Psoas muscle (tissue), 8 donors: ENCODE data around the gene SLC9C2. TPM values are rescaled to one million over a fixed set of nuclear protein-coding genes. Genes with fewer than 3 reads are reported as not detected.

Experiments used
- ATAC-seq, 4 donors: fragments of 200-7000 bp; cut with Tn5 transposase; one replicate each; pipeline ENCODE4 v1.9.1; 2020; ENCODE audit warnings: moderate library complexity in 3 of 4, mild to moderate bottlenecking in 2 of 4
- DNase-seq, 2 donors: peaks; one replicate each; pipeline ENCODE4 v3.0.0-alpha.2; 2020
- H3K27ac ChIP-seq: fragments of 200-600 bp; one replicate; pipeline ENCODE4 v1.8.0; 2022
- H3K27me3 ChIP-seq, 3 donors: fragments of 200-600 bp in 1 of 3; one replicate each; pipeline versions ENCODE4 v1.6.1 to v1.8.0; 2013 to 2022; ENCODE audit warnings: low read length in 2 of 3, mild to moderate bottlenecking in 2 of 3, moderate library complexity in 1 of 3; ENCODE audit not compliant: insufficient read depth in 3 of 3
- H3K36me3 ChIP-seq, 2 donors: fragments of 200-600 bp in 1 of 2; one replicate each; pipeline versions ENCODE4 v1.6.1 to v1.8.0; 2013 to 2022; ENCODE audit warnings: low read depth in 1 of 2, mild to moderate bottlenecking in 1 of 2, moderate library complexity in 1 of 2; ENCODE audit not compliant: insufficient read depth in 1 of 2
- H3K4me1 ChIP-seq: fragments of 200-600 bp; one replicate; pipeline ENCODE4 v1.8.0; 2022
- H3K4me3 ChIP-seq: fragments of 200-600 bp; one replicate; pipeline ENCODE4 v1.8.0; 2022; ENCODE audit warnings: mild to moderate bottlenecking
- H3K9me3 ChIP-seq: fragments of 200-600 bp; one replicate; pipeline ENCODE4 v1.8.0; 2022
- CTCF ChIP-seq: fragments of 200-600 bp; IDR thresholded peaks from one replicate; pipeline ENCODE4 v1.8.0; 2022; ENCODE audit warnings: antibody characterized with exemption
- WGBS, 3 donors: extraction: QIAGEN DNeasy Blood & Tissue Kit; methylation state at CpG; one replicate each; pipeline versions ENCODE4 v1.1.6 to v1.1.7; 2013; 5-methylcytosine and 5-hydroxymethylcytosine counted together
- intact Hi-C, 2 donors: fragments of 100-400 bp; cut with DNase I; formaldehyde crosslinking; loops; one replicate each; pipeline versions ENCODE4 v1.11.0 to v1.14.2; 2022
- polyA plus RNA-seq, 3 donors: library from polyadenylated mRNA; stranded (reverse); fragments of 200-250 nt; gene quantifications; one replicate each; pipeline ENCODE4 v1.2.3, GENCODE V29; 2013
- total RNA-seq, 4 donors: library from RNA; stranded (reverse); fragmentation: NEBNext Ultra II Directional in 2 of 4; extraction: Animal tissue kit (Norgen Biotek cat#: 25700) in 2 of 4; gene quantifications; one replicate each; pipeline versions ENCODE4 v1.2.1 to v1.2.4, GENCODE V29; 2021 to 2023
- donor health status: healthy with polysubstance abuse.
- donor health status: DM: no; HTN: no; CAD: no; lungs with moderate emphysema.
- donor health status: Bipolar disorder and iron deficiency.
- donor health status: healthy.
- donor health status: DM: yes; HTN: yes; CAD: no.
- donor health status: DM: no; HTN: no; CAD: no.
- donor health status: DM: no; HTN: no; CAD: no.
- donor health status: DM: yes; HTN: yes; CAD: no.

SLC9C2 gene
- total and polyA plus RNA-seq, 7 donors = not detected

DNA sequence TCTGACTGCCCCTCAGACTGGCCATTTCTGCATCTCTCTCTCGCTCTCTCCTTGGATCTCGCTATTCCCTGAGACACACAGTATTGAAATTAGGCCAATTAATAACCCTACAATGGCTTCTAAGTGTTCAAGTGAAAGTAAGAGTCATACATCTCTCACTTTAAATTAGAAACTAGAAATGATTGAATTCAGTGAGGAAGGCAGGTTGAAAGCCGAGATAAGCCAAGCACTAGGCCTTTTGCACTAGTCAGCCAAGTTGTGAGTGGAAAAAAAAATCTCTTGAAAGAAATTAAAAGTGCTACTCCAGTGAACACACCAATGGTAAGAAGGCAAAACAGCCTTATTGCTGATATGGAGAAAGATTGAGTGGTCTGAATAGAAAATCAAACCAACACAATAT lies 51.2 kb downstream of the SLC9C2 start:
- Histone ChIP-seq H3K27ac (no peak overlapping the region), H3K27me3 (peaks cover 0 to 2% (median 0%) of the 10 kb centered on the region in 3 donors), H3K4me3 (no peak overlapping the region), H3K4me1 (no peaks in the 10 kb centered on the region), H3K36me3 (no peaks in the 10 kb centered on the region), H3K9me3 (no peaks in the 10 kb centered on the region)
- TF ChIP-seq CTCF = no peak
- WGBS, 3 donors = 80 to 86% (median 84%) methylated on average over 3 of the region's 3 CpGs
- intact Hi-C loops = no loop called here
- ATAC-seq = no peak
- DNase-seq = no peak

DNA sequence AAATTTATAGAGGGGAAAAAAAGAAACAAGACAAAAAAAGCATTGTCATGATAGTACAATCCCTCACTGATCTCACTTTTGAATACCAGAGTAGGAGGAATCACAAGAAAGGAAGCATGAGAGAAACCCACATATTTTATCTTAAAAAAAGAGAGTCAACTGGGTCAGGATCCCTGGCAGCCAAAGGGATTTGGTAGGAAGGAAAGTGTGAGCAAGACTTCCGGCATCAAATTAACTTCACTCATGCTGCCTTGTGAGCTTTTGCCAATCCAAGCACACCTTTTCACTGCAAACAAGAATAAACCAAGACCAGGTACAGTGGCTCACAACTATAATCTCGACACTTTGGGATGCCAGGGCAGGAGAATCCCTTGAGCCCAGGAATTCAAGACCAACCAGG lies 53.1 kb downstream of the SLC9C2 start:
- peaks cover 0 to 2% (median 0%) of the 10 kb centered on the region in 3 donors for H3K27me3 ChIP-seq
- WGBS, 3 donors = 67 to 77% (median 74%) methylated on average over 2 of the region's 2 CpGs
- H3K4me3 ChIP-seq = no peak overlapping the region
- no peaks in the 10 kb centered on the region for H3K36me3 ChIP-seq
- intact Hi-C loops = no loop called here
- H3K27ac ChIP-seq = no peak overlapping the region
- no peak for DNase-seq
- ATAC-seq = no peak
- no peak for TF ChIP-seq CTCF
- no peaks in the 10 kb centered on the region for H3K9me3 ChIP-seq
- H3K4me1 ChIP-seq = no peaks in the 10 kb centered on the region

DNA sequence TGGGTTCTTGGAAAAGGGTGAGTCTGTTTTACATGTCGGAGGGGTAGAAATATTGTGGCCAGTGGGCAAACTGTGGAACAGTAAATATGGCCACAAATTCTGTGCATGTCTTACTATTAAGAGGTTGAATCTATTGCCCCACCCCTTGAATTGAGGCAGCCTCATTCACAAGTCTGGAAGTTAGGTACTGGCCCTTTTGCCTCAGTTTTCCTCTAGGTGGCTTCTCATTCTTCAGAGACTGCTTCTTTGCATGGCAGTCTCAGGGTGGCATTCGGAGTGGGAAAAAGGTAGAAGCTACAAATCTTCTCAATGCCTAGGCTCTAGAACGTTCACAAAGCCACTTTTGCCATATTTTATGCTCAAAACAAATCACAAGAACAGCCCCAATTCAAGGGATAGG lies 57.2 kb downstream of the SLC9C2 start:
- TF ChIP-seq CTCF = no peak
- DNase-seq (no peak), ATAC-seq (no peak)
- Histone ChIP-seq H3K36me3 (no peaks in the 10 kb centered on the region), H3K27me3 (no peaks in the 10 kb centered on the region), H3K4me3 (no peak overlapping the region), H3K27ac (no peak overlapping the region), H3K4me1 (no peaks in the 10 kb centered on the region), H3K9me3 (no peaks in the 10 kb centered on the region)
- 55 to 83% (median 75%) methylated on average over 3 of the region's 3 CpGs for WGBS, 3 donors
- intact Hi-C loops = no loop called here

DNA sequence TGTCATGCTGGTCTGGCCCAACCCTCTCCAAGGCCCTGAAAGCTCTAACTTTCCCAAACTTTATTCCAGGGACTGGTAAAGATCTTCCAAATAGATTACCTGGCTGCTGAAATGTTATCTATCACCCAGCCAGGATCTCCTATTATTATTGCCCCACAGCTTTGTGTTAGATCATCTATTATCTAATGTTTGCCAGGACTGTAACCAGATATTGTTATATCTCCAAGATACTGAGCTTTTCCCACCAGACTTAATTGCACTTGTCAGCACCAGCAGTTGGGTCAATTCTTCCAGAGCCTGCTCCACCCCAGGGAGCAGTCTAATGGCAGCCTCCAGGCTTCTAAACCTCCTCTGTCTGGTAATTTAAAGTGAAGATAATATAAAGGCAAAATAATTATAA lies 66.6 kb downstream of the SLC9C2 start:
- intact Hi-C loops = no loop called here
- Histone ChIP-seq H3K4me1 (no peaks in the 10 kb centered on the region), H3K9me3 (no peaks in the 10 kb centered on the region), H3K36me3 (no peaks in the 10 kb centered on the region), H3K27me3 (no peaks in the 10 kb centered on the region), H3K27ac (no peak overlapping the region), H3K4me3 (no peak overlapping the region)
- TF ChIP-seq CTCF = no peak
- DNase-seq (no peak), ATAC-seq (no peak)

GRCh38 chr1:173532237-173532636 lies 70.6 kb downstream of the SLC9C2 start:
- TF ChIP-seq CTCF = no peak
- no peak for ATAC-seq
- H3K4me3 ChIP-seq = no peak overlapping the region
- DNase-seq = no peak
- H3K27me3 ChIP-seq = no peaks in the 10 kb centered on the region
- H3K27ac ChIP-seq = no peak overlapping the region
- H3K36me3 ChIP-seq = no peaks in the 10 kb centered on the region
- intact Hi-C loops = no loop called here
- H3K4me1 ChIP-seq = no peaks in the 10 kb centered on the region
- no peaks in the 10 kb centered on the region for H3K9me3 ChIP-seq
